ENCODE data around the gene PDIA2.

PDIA2 gene

GRCh38 chr16:296276-296675 lies 13.3 kb downstream of the PDIA2 start:
- H3K27ac ChIP-seq (ENCODE audit: low read depth, low read length): no peak overlapping the region
- H3K36me3 ChIP-seq (ENCODE audit: control insufficient read depth in 5 of 5, insufficient read depth in 5 of 5, low read length in 5 of 5): peaks cover 0 to 55% (median 44%) of the 10 kb centered on the region in 5 donors
- no peaks in the 10 kb centered on the region for H3K9me3 ChIP-seq (ENCODE audit: control insufficient read depth in 5 of 5, low read length in 5 of 5)
- no peaks in the 10 kb centered on the region for H3K4me1 ChIP-seq (ENCODE audit: control insufficient read depth in 5 of 5, insufficient read depth in 5 of 5, low read length in 5 of 5)
- H3K27me3 ChIP-seq (ENCODE audit: control insufficient read depth in 5 of 5, insufficient read depth in 4 of 5, low read length in 5 of 5): no peaks in the 10 kb centered on the region
- H3K9ac ChIP-seq (ENCODE audit: low read length in 5 of 5): no peak overlapping the region
- no peak overlapping the region for H3K4me3 ChIP-seq (ENCODE audit: low read depth in 1 of 5, low read length in 5 of 5)

- peaks cover 0 to 55% (median 41%) of the 10 kb centered on the region in 5 donors for H3K36me3 ChIP-seq (ENCODE audit: control insufficient read depth in 5 of 5, insufficient read depth in 5 of 5, low read length in 5 of 5)
- no peaks in the 10 kb centered on the region for H3K4me1 ChIP-seq (ENCODE audit: control insufficient read depth in 5 of 5, insufficient read depth in 5 of 5, low read length in 5 of 5)
- H3K27ac ChIP-seq (ENCODE audit: low read depth, low read length): no peak overlapping the region
- H3K9me3 ChIP-seq (ENCODE audit: control insufficient read depth in 5 of 5, low read length in 5 of 5): no peaks in the 10 kb centered on the region
- no peak overlapping the region for H3K9ac ChIP-seq (ENCODE audit: low read length in 5 of 5)
- H3K27me3 ChIP-seq (ENCODE audit: control insufficient read depth in 5 of 5, insufficient read depth in 4 of 5, low read length in 5 of 5): no peaks in the 10 kb centered on the region
- H3K4me3 ChIP-seq (ENCODE audit: low read depth in 1 of 5, low read length in 5 of 5): no peak overlapping the region
These were observed 14.0 kb downstream of the PDIA2 start for GRCh38 chr16:296806-297510.

GRCh38 chr16:297832-298231 lies 14.9 kb downstream of the PDIA2 start:
- no peak overlapping the region for H3K27ac ChIP-seq (ENCODE audit: low read depth, low read length)
- no peaks in the 10 kb centered on the region for H3K9me3 ChIP-seq (ENCODE audit: control insufficient read depth in 5 of 5, low read length in 5 of 5)
- no peaks in the 10 kb centered on the region for H3K27me3 ChIP-seq (ENCODE audit: control insufficient read depth in 5 of 5, insufficient read depth in 4 of 5, low read length in 5 of 5)
- no peak overlapping the region for H3K4me3 ChIP-seq (ENCODE audit: low read depth in 1 of 5, low read length in 5 of 5)
- no peak overlapping the region for H3K9ac ChIP-seq (ENCODE audit: low read length in 5 of 5)
- H3K36me3 ChIP-seq (ENCODE audit: control insufficient read depth in 5 of 5, insufficient read depth in 5 of 5, low read length in 5 of 5): peaks cover 0 to 55% (median 41%) of the 10 kb centered on the region in 5 donors
- H3K4me1 ChIP-seq (ENCODE audit: control insufficient read depth in 5 of 5, insufficient read depth in 5 of 5, low read length in 5 of 5): no peaks in the 10 kb centered on the region

- H3K27ac ChIP-seq (ENCODE audit: low read depth, low read length): no peak overlapping the region
- no peaks in the 10 kb centered on the region for H3K9me3 ChIP-seq (ENCODE audit: control insufficient read depth in 5 of 5, low read length in 5 of 5)
- H3K4me3 ChIP-seq (ENCODE audit: low read depth in 1 of 5, low read length in 5 of 5): no peak overlapping the region
- H3K27me3 ChIP-seq (ENCODE audit: control insufficient read depth in 5 of 5, insufficient read depth in 4 of 5, low read length in 5 of 5): no peaks in the 10 kb centered on the region
- no peak overlapping the region for H3K9ac ChIP-seq (ENCODE audit: low read length in 5 of 5)
- peaks cover 0 to 58% (median 44%) of the 10 kb centered on the region in 5 donors for H3K36me3 ChIP-seq (ENCODE audit: control insufficient read depth in 5 of 5, insufficient read depth in 5 of 5, low read length in 5 of 5)
- H3K4me1 ChIP-seq (ENCODE audit: control insufficient read depth in 5 of 5, insufficient read depth in 5 of 5, low read length in 5 of 5): no peaks in the 10 kb centered on the region
These were observed 18.3 kb downstream of the PDIA2 start for GRCh38 chr16:301235-301634.

GRCh38 chr16:301950-302349 lies 19.0 kb downstream of the PDIA2 start:
- peaks cover 0 to 58% (median 43%) of the 10 kb centered on the region in 5 donors for H3K36me3 ChIP-seq (ENCODE audit: control insufficient read depth in 5 of 5, insufficient read depth in 5 of 5, low read length in 5 of 5)

GRCh38 chr16:303760-304505 lies 21.0 kb downstream of the PDIA2 start:
- Histone ChIP-seq H3K9me3 (ENCODE audit: control insufficient read depth in 5 of 5, low read length in 5 of 5) (no peaks in the 10 kb centered on the region), H3K27me3 (ENCODE audit: control insufficient read depth in 5 of 5, insufficient read depth in 4 of 5, low read length in 5 of 5) (no peaks in the 10 kb centered on the region), H3K4me1 (ENCODE audit: control insufficient read depth in 5 of 5, insufficient read depth in 5 of 5, low read length in 5 of 5) (no peaks in the 10 kb centered on the region), H3K9ac (ENCODE audit: low read length in 5 of 5) (no peak overlapping the region), H3K4me3 (ENCODE audit: low read depth in 1 of 5, low read length in 5 of 5) (no peak overlapping the region), H3K27ac (ENCODE audit: low read depth, low read length) (no peak overlapping the region), H3K36me3 (ENCODE audit: control insufficient read depth in 5 of 5, insufficient read depth in 5 of 5, low read length in 5 of 5) (peaks cover 0 to 63% (median 48%) of the 10 kb centered on the region in 5 donors)

More at GRCh38 chr16:301950-302349, 19.0 kb downstream of the PDIA2 start:
- Histone ChIP-seq H3K4me1 (ENCODE audit: control insufficient read depth in 5 of 5, insufficient read depth in 5 of 5, low read length in 5 of 5) (no peaks in the 10 kb centered on the region), H3K4me3 (ENCODE audit: low read depth in 1 of 5, low read length in 5 of 5) (no peak overlapping the region), H3K27ac (ENCODE audit: low read depth, low read length) (no peak overlapping the region), H3K9ac (ENCODE audit: low read length in 5 of 5) (no peak overlapping the region), H3K27me3 (ENCODE audit: control insufficient read depth in 5 of 5, insufficient read depth in 4 of 5, low read length in 5 of 5) (no peaks in the 10 kb centered on the region), H3K9me3 (ENCODE audit: control insufficient read depth in 5 of 5, low read length in 5 of 5) (no peaks in the 10 kb centered on the region)

- Histone ChIP-seq H3K36me3 (ENCODE audit: control insufficient read depth in 5 of 5, insufficient read depth in 5 of 5, low read length in 5 of 5) (peaks cover 0 to 77% (median 58%) of the 10 kb centered on the region in 5 donors), H3K4me1 (ENCODE audit: control insufficient read depth in 5 of 5, insufficient read depth in 5 of 5, low read length in 5 of 5) (peaks cover 0 to 2% (median 0%) of the 10 kb centered on the region in 5 donors), H3K4me3 (ENCODE audit: low read depth in 1 of 5, low read length in 5 of 5) (no peak overlapping the region), H3K9me3 (ENCODE audit: control insufficient read depth in 5 of 5, low read length in 5 of 5) (no peaks in the 10 kb centered on the region), H3K27me3 (ENCODE audit: control insufficient read depth in 5 of 5, insufficient read depth in 4 of 5, low read length in 5 of 5) (no peaks in the 10 kb centered on the region), H3K9ac (ENCODE audit: low read length in 5 of 5) (no peak overlapping the region), H3K27ac (ENCODE audit: low read depth, low read length) (no peak overlapping the region)
These were observed 23.1 kb downstream of the PDIA2 start for GRCh38 chr16:305916-306626.

GRCh38 chr16:306911-307370 lies 24.0 kb downstream of the PDIA2 start:
- Histone ChIP-seq H3K36me3 (ENCODE audit: control insufficient read depth in 5 of 5, insufficient read depth in 5 of 5, low read length in 5 of 5) (peaks cover 0 to 72% (median 59%) of the 10 kb centered on the region in 5 donors), H3K4me1 (ENCODE audit: control insufficient read depth in 5 of 5, insufficient read depth in 5 of 5, low read length in 5 of 5) (peaks cover 0 to 2% (median 0%) of the 10 kb centered on the region in 5 donors), H3K9me3 (ENCODE audit: control insufficient read depth in 5 of 5, low read length in 5 of 5) (no peaks in the 10 kb centered on the region), H3K27ac (ENCODE audit: low read depth, low read length) (no peak overlapping the region), H3K27me3 (ENCODE audit: control insufficient read depth in 5 of 5, insufficient read depth in 4 of 5, low read length in 5 of 5) (no peaks in the 10 kb centered on the region), H3K9ac (ENCODE audit: low read length in 5 of 5) (no peak overlapping the region), H3K4me3 (ENCODE audit: low read depth in 1 of 5, low read length in 5 of 5) (no peak overlapping the region)

- Histone ChIP-seq H3K4me1 (ENCODE audit: control insufficient read depth in 5 of 5, insufficient read depth in 5 of 5, low read length in 5 of 5) (peaks cover 0 to 2% (median 0%) of the 10 kb centered on the region in 5 donors), H3K36me3 (ENCODE audit: control insufficient read depth in 5 of 5, insufficient read depth in 5 of 5, low read length in 5 of 5) (peaks cover 0 to 72% (median 58%) of the 10 kb centered on the region in 5 donors), H3K9ac (ENCODE audit: low read length in 5 of 5) (no peak overlapping the region), H3K4me3 (ENCODE audit: low read depth in 1 of 5, low read length in 5 of 5) (no peak overlapping the region), H3K9me3 (ENCODE audit: control insufficient read depth in 5 of 5, low read length in 5 of 5) (no peaks in the 10 kb centered on the region), H3K27me3 (ENCODE audit: control insufficient read depth in 5 of 5, insufficient read depth in 4 of 5, low read length in 5 of 5) (no peaks in the 10 kb centered on the region), H3K27ac (ENCODE audit: low read depth, low read length) (no peak overlapping the region)
These were observed 24.8 kb downstream of the PDIA2 start for GRCh38 chr16:307691-308312.

All from subcutaneous abdominal adipose tissue (tissue), 5 donors.